HG02885 (cell line): ENCODE results near the gene IPCEF1.

Source experiments
- ATAC-seq: cut with Tn5 transposase; IDR thresholded peaks from one replicate; pipeline ENCODE4 v1.9.1; 2021; ENCODE audit warnings: mild to moderate bottlenecking; ENCODE audit not compliant: unreplicated experiment, poor library complexity

The IPCEF1 gene

DNA sequence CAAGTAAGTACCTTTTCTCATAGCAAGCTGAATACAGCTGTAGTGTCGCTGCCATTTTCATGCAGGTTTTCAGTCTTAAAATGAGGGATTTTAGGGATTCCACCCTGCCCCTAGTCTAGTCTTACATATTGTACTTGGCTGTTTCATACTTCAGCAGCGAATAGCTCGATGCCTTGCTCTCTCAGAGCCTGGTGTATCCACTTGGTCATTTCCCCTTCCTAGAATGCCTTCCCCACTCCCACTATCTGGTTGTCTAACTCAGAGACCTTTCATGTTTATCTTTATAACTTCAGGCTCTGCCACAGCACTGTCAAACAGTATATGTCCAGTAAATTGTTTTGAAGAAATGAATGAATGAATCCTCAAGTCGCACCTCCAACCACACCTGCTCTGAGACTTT, 21.1 kb upstream of the IPCEF1 start:
- no peak for ATAC-seq

DNA sequence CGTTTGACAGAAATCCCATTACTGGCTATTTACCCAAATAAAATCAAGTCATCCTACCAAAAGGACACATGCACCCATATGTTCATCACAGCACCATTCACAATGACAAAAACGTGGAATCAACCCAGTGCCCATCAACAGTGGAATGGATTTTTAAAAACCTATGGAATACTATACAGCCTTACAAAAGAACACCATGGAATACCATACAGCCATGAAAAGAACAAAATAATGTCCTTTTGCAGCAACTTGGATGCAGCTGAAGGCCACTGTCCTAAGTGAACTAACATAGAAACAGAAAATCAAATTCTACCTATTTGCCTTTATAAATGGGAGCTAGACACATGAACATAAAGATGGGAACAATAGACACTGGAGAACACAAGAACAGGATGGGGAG, 17.4 kb upstream of the IPCEF1 start:
- no peak for ATAC-seq

GRCh38 chr6:154371281-154371680, 14.7 kb upstream of the IPCEF1 start:
- ATAC-seq: no peak

DNA sequence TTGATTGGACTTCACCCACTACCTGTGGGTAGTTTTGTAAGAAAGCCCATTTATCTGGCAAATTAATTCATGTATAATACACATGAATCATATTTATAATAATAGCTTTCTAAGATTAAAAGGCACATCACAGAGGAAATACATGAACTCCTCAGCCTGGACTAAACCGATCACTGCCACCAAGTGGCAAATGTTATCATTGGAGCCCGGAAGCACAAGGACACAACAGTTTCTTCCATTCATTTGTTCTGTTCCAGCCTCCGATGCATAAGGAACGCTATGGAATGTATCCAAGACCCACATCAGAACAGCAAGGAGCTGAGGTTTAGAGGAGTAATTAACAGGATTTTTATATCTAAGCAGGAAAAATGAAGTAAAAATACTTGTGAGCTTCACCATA, 13.9 kb upstream of the IPCEF1 start:
- ATAC-seq: peak; percentile 84

- ATAC-seq: no peak
Measured at GRCh38 chr6:154367839-154368695, 11.5 kb upstream of the IPCEF1 start.

- no peak for ATAC-seq
Measured at GRCh38 chr6:154367336-154367735, 10.7 kb upstream of the IPCEF1 start.

DNA sequence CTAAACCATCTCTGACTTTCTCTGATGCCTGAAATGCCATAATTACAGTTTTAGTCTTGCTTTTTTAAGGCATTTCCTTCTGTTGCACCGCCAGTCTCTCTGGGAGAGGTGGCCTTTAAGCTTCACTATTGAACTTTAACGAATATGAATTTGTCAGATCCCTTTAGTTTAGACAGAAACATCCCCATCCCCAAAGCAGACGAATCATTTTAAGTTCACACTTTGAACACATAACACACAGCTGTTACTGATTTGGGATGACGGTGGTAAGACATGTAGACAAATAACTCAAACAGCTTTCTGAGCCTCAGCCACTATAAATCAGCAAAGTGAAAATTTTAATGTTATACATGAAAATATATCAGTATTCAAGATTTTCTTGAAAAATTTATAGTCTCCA, 7.2 kb upstream of the IPCEF1 start:
- no peak for ATAC-seq

DNA sequence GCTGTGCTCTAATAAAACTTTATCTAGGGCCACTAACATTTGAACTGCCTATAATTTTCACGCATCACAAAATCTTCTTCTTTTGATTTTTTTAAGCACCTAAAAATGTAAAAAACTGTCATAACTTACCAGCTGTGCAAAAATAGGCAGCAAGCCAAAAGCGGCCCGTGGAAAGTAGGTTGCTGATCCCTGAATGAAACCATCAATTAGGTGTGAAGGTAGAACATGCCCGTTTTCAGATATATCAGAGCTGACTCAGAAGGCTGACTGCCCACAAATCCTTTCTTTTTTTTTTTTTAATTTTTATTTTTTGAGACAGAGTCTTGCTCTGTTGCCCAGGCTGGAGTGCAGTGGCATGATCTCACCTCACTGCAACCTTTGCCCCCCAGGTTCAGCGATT, 4.9 kb upstream of the IPCEF1 start:
- ATAC-seq: no peak

DNA sequence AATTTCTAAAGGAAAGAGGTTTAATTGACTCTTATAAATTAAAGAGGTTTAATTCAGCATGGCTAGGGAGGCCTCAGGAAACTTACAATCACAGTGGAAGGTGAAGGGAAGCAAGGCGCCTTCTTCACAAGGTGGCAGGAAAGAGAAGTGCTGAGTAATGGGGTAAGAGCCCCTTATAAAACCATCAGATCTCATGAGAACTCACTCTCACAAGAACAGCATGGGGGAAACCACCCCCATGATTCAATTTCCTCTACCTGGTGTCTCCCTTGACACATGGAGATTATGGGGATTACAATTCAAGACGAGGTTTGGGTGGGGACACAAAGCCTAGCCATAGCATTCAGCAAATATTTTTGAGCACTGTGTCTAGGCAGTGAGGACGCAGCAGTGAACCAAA, 3.9 kb upstream of the IPCEF1 start:
- no peak for ATAC-seq

DNA sequence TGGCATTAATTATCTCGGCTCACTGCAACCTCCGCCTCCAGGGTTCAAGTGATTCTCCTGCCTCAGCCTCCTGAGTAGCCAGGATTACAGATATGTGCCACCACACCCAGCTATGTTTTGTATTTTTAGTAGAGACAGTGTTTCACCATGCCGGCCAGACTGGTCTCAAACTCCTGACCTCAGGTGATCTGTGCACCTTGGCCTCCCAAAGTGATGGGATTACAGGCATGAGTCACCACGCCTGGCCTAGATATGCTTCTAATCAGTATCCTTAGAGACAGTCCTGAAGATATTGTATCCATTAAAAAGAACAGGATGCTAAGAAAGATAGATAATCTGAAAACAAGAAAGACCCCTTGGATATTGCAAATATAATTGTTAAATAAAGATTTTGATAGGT, 3.1 kb upstream of the IPCEF1 start:
- no peak for ATAC-seq

DNA sequence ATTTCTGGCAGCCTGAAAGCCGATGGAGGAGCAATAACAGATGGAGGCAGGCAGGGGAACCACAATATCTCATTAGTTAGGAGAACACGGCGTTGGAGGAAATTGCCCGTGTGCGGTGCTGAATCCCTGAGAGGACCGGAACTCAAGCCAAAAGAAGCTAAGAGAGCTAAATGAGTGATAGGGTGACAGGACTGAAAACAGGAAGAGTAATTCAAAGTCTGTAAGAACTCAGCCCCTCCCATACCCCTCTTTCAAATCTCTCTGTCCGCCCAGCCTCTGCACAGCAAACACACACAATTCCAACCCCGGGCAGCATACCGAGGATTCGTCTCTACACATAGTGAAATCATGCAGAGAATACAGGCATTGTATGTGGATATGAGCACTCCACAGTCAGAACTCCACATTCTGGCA, 2.6 kb upstream of the IPCEF1 start:
- ATAC-seq: no peak

GRCh38 chr6:154358019-154358545, 1.5 kb upstream of the IPCEF1 start:
- no peak for ATAC-seq

DNA sequence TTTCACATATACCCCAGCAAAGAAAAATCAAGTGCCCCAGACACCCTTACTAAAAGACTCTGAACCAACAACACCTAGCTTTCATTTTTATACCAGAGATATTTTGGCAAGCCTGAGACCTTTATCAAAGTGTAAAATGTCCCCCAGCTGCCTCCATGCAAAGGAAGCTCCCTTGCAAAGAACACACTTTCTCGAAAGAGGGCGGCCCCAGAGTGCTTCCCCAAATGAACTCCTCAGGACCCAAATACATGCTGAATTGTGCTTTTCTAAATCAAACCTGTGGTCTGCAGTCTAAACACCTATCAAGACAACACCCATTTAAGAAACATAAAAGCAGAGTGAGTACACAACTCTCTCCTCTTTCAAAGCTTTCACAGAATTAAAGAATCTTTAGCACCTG, 490 bp downstream of the IPCEF1 start:
- ATAC-seq: no peak

DNA sequence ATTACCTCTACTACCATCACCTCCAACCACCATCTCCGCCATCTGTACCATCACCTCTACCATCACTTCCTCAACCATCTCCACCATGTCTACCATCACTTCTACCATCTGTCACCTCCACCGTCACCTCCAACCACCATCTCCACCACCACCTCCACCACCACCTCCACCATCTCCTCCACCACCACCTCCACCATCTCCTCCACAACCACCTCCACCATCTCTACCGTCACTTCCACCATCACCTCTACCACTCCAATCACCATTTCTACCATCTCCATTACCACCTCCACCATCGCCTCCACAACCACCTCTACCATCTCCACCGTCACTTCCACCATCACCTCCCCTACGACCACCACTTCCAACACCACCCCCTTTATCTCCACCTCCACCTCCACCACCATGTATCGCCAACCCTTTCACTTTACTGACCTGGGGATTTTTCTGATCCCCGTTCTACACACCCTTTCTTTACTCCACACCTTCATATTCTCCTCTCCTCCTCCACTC, 2.3 kb downstream of the IPCEF1 start:
- no peak for ATAC-seq

GRCh38 chr6:154353626-154354025, 3.0 kb downstream of the IPCEF1 start:
- ATAC-seq: no peak

DNA sequence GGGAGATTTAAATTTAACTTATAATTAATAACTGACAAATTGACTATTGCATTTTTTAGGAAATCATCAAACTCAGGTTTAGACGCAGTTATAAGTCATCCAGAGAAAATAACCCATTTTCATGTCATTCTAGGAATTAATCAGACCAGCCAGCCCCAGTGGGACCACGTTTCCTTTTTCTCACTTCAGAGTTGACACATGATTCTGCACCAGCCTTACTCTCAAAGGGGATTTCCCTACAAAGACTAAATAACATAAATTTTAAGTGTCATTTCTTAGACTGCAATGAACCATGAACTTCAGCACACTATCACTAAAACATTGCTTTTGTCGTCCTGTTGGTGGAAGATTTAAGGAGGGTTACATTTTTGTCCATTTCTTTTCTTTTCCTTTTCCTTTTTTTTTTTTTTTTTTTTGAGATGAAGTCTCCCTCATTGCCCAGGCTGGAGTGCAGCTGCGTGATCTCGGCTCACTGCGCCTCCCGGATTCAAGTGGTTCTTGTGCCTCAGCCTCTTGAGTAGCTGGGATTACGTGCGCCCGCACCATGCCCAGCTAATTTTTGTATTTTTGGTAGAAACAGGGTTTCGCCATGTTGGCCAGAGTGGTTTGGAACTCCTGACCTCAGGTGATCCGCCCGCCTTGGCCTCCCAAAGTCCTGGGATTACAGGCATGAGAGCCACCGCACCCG, 3.6 kb downstream of the IPCEF1 start:
- peak; percentile 69 for ATAC-seq

DNA sequence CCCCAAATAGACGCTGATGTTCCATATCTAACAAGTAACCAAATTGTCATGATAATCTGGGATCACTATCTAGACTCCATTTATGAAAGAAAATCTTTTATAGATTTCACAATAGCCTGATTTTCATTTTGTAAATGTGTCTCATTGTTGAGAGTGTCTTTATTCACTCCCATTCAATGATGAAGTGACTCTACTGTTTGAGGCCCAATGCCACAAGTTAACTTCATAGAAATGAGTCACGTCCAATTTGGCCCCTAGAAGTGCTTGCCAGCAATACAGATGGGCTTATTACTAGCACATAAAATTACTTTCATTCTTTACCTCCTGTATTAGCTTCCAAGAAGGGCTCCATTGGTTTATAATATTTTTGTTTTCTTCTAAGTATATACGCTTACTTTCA, 6.3 kb downstream of the IPCEF1 start:
- no peak for ATAC-seq

GRCh38 chr6:154347981-154348380, 8.6 kb downstream of the IPCEF1 start:
- no peak for ATAC-seq

GRCh38 chr6:154345811-154346210, 10.8 kb downstream of the IPCEF1 start:
- no peak for ATAC-seq

- no peak for ATAC-seq
Measured at GRCh38 chr6:154343473-154344308, 12.9 kb downstream of the IPCEF1 start.

DNA sequence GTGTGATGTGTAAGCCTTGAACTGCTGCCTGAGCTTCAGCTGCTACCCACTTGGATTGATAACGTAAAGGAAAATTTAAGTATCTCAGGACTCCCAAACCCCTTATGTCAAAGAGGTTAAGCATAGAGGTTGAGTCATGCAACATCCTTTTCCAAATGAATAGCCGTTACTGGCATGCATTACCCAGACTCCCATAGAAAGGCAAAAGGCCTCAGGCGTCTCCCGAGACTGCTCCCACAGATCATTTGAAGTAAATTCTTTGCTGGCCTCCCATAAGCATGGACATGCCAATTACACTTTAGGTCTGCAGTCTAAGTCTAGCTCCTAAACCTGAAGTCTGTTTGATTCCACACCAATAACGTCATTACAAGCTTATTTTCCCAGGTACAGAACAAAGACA, 14.7 kb downstream of the IPCEF1 start:
- no peak for ATAC-seq
